ENCODE measurements around the gene EID2B. TPM values are rescaled to one million over a fixed set of nuclear protein-coding genes. Genes with fewer than 3 reads are reported as not detected.

EID2B gene
- total and polyA plus RNA-seq, 2 of the 13 experiments (the other 11 are each of a cell fraction or from before 2014, with no cell fraction given) = 2.5 to 3.7 TPM

- TF ChIP-seq SOX13 (IDR thresholded peaks at IDR 0.05) (no peak), SOX13 (CRISPR knock-in tag; conservative IDR thresholded peaks at IDR 0.05 in 1 of 2, IDR thresholded peaks at IDR 0.05 in 1 of 2) (no peak), ZBTB34 (CRISPR knock-in tag; IDR thresholded peaks at IDR 0.05) (peak; percentile 86; the same call in 1 of the 2 replicates), PHF5A (CRISPR knock-in tag; IDR thresholded peaks at IDR 0.05; ENCODE audit: low read depth, unreplicated experiment) (no peak), PAXIP1 (CRISPR knock-in tag; conservative IDR thresholded peaks at IDR 0.05) (no peak), ZNF619 (CRISPR knock-in tag; IDR thresholded peaks at IDR 0.05) (no peak), ZNF160 (CRISPR knock-in tag; IDR thresholded peaks at IDR 0.05) (peak; percentile 91), ZNF605 (CRISPR knock-in tag; IDR thresholded peaks at IDR 0.05) (peak; percentile 98), SMAD3 (CRISPR knock-in tag; IDR thresholded peaks at IDR 0.05) (peak; percentile 80; the same call in 1 of the 2 replicates), ETV6 (CRISPR knock-in tag; conservative IDR thresholded peaks at IDR 0.05) (peak; percentile 89), ZNF749 (CRISPR knock-in tag; IDR thresholded peaks at IDR 0.05; ENCODE audit: borderline replicate concordance) (peak; percentile 99), U2AF2 (IDR thresholded peaks at IDR 0.05; ENCODE audit: low read depth, low read length) (no peak), HDAC6 (IDR thresholded peaks at IDR 0.05; ENCODE audit: low read depth, low read length) (no peak), SKI (IDR thresholded peaks at IDR 0.05; ENCODE audit: partially characterized antibody) (peak; percentile 37), BRF2 (CRISPR knock-in tag; IDR thresholded peaks at IDR 0.05) (peak; percentile 99), ZBTB4 (CRISPR knock-in tag; IDR thresholded peaks at IDR 0.05; ENCODE audit: borderline replicate concordance) (peak; percentile 81; the same call in 1 of the 2 replicates), CREB3 (CRISPR knock-in tag; IDR thresholded peaks at IDR 0.05) (peak; percentile 100), ZNF746 (CRISPR knock-in tag; IDR thresholded peaks at IDR 0.05) (peak; percentile 85; the same call in 1 of the 2 replicates)
These were observed 29.8 kb downstream of the EID2B start (continued) for GRCh38 chr19:39502640-39503417.

All from HepG2 (cell line).